Right lobe of liver (tissue), 6 donors: ENCODE results near the gene CFAP251. TPM values are rescaled to one million over a fixed set of nuclear protein-coding genes. Genes with fewer than 3 reads are reported as not detected.
A peak's percentile ranks its signal among the peaks of the same experiment; 100 is the strongest.

Experiments
- ATAC-seq, 4 donors: fragments of 200-7000 bp; cut with Tn5 transposase; one replicate each; pipeline ENCODE4 v1.9.1; 2020; ENCODE audit warnings: mild to moderate bottlenecking in 4 of 4, moderate library complexity in 4 of 4
- DNase-seq, 3 donors: peaks; one replicate each; pipeline ENCODE4 v3.0.0-alpha.2; 2020
- H3K27ac ChIP-seq, 3 donors: fragments of 200-600 bp; one replicate each; pipeline ENCODE4 v1.8.0; 2022
- H3K27me3 ChIP-seq, 2 donors: fragments of 200-600 bp; one replicate each; pipeline ENCODE4 v1.8.0; 2022
- H3K36me3 ChIP-seq, 4 donors: fragments of 200-600 bp; sonication (generic) in 1 of 4; one replicate each; pipeline versions ENCODE4 v1.5.1 to v1.8.0; 2017 to 2022; ENCODE audit warnings: control low read depth in 1 of 4
- H3K4me1 ChIP-seq, 4 donors: fragments of 200-600 bp; sonication (generic) in 1 of 4; one replicate each; pipeline versions ENCODE4 v1.5.1 to v1.8.0; 2017 to 2022; ENCODE audit warnings: control low read depth in 1 of 4
- H3K4me3 ChIP-seq, 3 donors: fragments of 200-600 bp; one replicate each; pipeline ENCODE4 v1.8.0; 2022
- H3K9me3 ChIP-seq, 4 donors: fragments of 200-600 bp; sonication (generic) in 1 of 4; one replicate each; pipeline versions ENCODE4 v1.5.1 to v1.8.0; 2017 to 2022; ENCODE audit warnings: control low read depth in 1 of 4
- CTCF ChIP-seq, 4 donors: fragments of 200-600 bp in 3 of 4; fragments of 450-650 bp in 1 of 4; IDR thresholded peaks; one replicate each; pipeline versions ENCODE4 v1.5.1 to v1.8.0; 2016 to 2022; ENCODE audit warnings: antibody characterized with exemption in 4 of 4, mild to moderate bottlenecking in 2 of 4
- POLR2A ChIP-seq: fragments of 450-650 bp; IDR thresholded peaks from one replicate; pipeline ENCODE4 v1.6.1; 2017; ENCODE audit warnings: antibody characterized with exemption, mild to moderate bottlenecking
- WGBS: methylation state at CpG from one replicate; pipeline ENCODE4 v1.1.6; 2018; ENCODE audit warnings: low coverage, low lambda C conversion rate; ENCODE audit not compliant: insufficient coverage; ENCODE audit errors: missing lambda C conversion rate; 5-methylcytosine and 5-hydroxymethylcytosine counted together
- intact Hi-C, 2 donors: fragments of 100-400 bp; cut with DNase I; formaldehyde crosslinking; loops; one replicate each; pipeline versions ENCODE4 v1.11.2 to v1.14.1; 2022
- total RNA-seq, 6 experiments: library from RNA; depleted of rRNA in 2 of 6; stranded (reverse); fragments of >200 nt in 2 of 6; fragmentation: NEBNext Ultra II Directional in 3 of 6; extraction: Animal tissue kit (Norgen Biotek cat#: 25700) in 3 of 6; gene quantifications; one replicate each; pipeline versions ENCODE4 v1.1.0 to v1.2.4, GENCODE V29; 2016 to 2023
- donor health status: DM: no; HTN: yes; CAD: no.
- donor health status: DM: no; HTN: no; CAD: no.
- donor health status: DM: no; HTN: no; CAD: no.
- donor health status: DM: no; HTN: yes; CAD: no.
- donor health status: DM: no; HTN: yes; CAD: no.

The CFAP251 gene
- total RNA-seq, 6 experiments from 2014 or later: 1.0 to 6.2 (median 2.4) TPM

- ATAC-seq (no peak), DNase-seq (no peak)
- no peaks in the 10 kb centered on the region for H3K36me3 ChIP-seq
- no peaks in the 10 kb centered on the region for H3K27me3 ChIP-seq
- H3K9me3 ChIP-seq: no peaks in the 10 kb centered on the region
- no peak for TF ChIP-seq POLR2A
- TF ChIP-seq CTCF (IDR thresholded peaks at IDR 0.05): no peak
- H3K4me3 ChIP-seq: no peak overlapping the region
- intact Hi-C loops: no loop called here
- peaks cover 0 to 10% (median 2%) of the 10 kb centered on the region in 4 donors for H3K4me1 ChIP-seq
- 90% methylated on average over 1 of the region's 4 CpGs for WGBS
- no peak overlapping the region for H3K27ac ChIP-seq
These were observed 100.5 kb downstream of the CFAP251 start for GRCh38 chr12:122018937-122019336.

GRCh38 chr12:122020795-122021192, 102.4 kb downstream of the CFAP251 start:
- TF ChIP-seq CTCF (IDR thresholded peaks at IDR 0.05): no peak
- TF ChIP-seq POLR2A: no peak
- DNase-seq (no peak), ATAC-seq (no peak)
- peak overlapping the region in 1 of 3 donors; percentile 56 for H3K4me3 ChIP-seq
- H3K9me3 ChIP-seq: no peaks in the 10 kb centered on the region
- intact Hi-C loops: no loop called here
- peaks cover 0 to 18% (median 7%) of the 10 kb centered on the region in 4 donors for H3K4me1 ChIP-seq
- WGBS: 80% methylated on average over 13 of the region's 16 CpGs
- H3K27ac ChIP-seq: no peak overlapping the region
- H3K36me3 ChIP-seq: no peaks in the 10 kb centered on the region
- H3K27me3 ChIP-seq: no peaks in the 10 kb centered on the region

DNA sequence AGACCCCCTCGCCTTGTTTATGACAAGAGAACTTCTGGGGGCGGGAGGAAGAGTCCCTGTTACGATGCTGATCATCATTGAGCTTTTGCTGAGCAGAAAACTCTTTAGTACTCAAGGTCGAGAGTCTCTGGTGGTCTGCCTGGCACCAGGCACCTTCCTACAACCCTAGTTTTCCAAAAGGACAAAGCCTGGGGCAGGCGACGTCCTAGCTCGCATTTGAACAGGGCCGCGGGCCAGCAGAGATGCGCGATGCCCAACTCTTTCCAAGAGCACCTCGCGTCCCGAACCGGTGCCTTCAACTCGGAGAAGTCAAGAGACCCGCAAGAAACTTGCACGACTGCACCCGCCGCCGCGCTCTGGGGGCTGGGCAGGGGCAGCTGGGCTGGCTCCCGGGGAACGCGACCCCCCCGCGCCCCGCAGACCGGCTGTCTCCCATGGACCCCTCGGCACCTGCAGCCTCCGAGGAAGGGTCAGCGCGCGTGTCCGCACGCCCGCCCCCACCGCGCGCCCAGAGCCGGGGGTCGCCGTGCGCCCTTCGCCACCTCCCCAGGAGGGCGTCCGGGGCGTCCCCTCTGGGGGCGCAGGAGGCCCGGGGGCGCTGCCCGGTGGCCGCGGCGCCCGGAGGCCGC, 102.9 kb downstream of the CFAP251 start:
- TF ChIP-seq POLR2A: no peak
- 5% methylated on average over 8 of the region's 57 CpGs for WGBS
- Histone ChIP-seq H3K9me3 (no peaks in the 10 kb centered on the region), H3K36me3 (no peaks in the 10 kb centered on the region), H3K4me3 (peak overlapping the region; percentile 50 to 70 (median 56)), H3K4me1 (peaks cover 0 to 18% (median 7%) of the 10 kb centered on the region in 4 donors), H3K27me3 (no peaks in the 10 kb centered on the region), H3K27ac (peak overlapping the region in 2 of 3 donors; percentile 36 to 91)
- intact Hi-C loops: no loop called here
- ATAC-seq (no peak), DNase-seq (peak in 1 of 3 donors; percentile 44)

- intact Hi-C loops: no loop called here
- H3K27me3 ChIP-seq: no peaks in the 10 kb centered on the region
- H3K36me3 ChIP-seq: no peaks in the 10 kb centered on the region
- no CpG with 5 or more reads among the region's 83 CpGs for WGBS
- TF ChIP-seq POLR2A (peak; percentile 54), CTCF (IDR thresholded peaks at IDR 0.05) (no peak)
- ATAC-seq: peak; percentile 70 to 79 (median 76)
- peak; percentile 71 to 83 (median 78) for DNase-seq
- H3K4me3 ChIP-seq: peak within 1 kb of the TSS; percentile 50 to 71 (median 70)
- peaks cover 0 to 18% (median 7%) of the 10 kb centered on the region in 4 donors for H3K4me1 ChIP-seq
- H3K27ac ChIP-seq: peak within 1 kb of the TSS; percentile 85 to 98 (median 91)
- H3K9me3 ChIP-seq: no peaks in the 10 kb centered on the region
These were observed 103.5 kb downstream of the CFAP251 start, which contains the start of gene BCL7A for GRCh38 chr12:122021822-122022392. Gene BCL7A, plus strand, starts transcription at chr12:122021884. Its CDS starts 208 bp downstream, at chr12:122022092.
